Vagina (tissue), 2 donors: ENCODE measurements around the gene SLC5A3. TPM values are rescaled to one million over a fixed set of nuclear protein-coding genes. Genes with fewer than 3 reads are reported as not detected.

Experiments
- DNase-seq, 2 donors: peaks; one replicate each; pipeline ENCODE4 v3.0.0-alpha.2; 2017; ENCODE audit errors: extremely low spot score in 2 of 2
- H3K27ac ChIP-seq: fragments of 200-600 bp; sonication (generic); one replicate; pipeline ENCODE4 v1.5.1; 2019
- H3K27me3 ChIP-seq: fragments of 200-600 bp; sonication (generic); one replicate; pipeline ENCODE4 v1.5.1; 2019
- H3K36me3 ChIP-seq, 2 donors: fragments of 200-600 bp; sonication (generic); one replicate each; pipeline ENCODE4 v1.5.1; 2017 to 2019
- H3K4me1 ChIP-seq: fragments of 200-600 bp; sonication (generic); one replicate; pipeline ENCODE4 v1.5.1; 2019
- H3K4me3 ChIP-seq, 2 donors: fragments of 200-600 bp; sonication (generic); 1 replicate in 1 of 2; 2 replicates in 1 of 2; pipeline ENCODE4 v1.5.1; 2016 to 2019
- H3K9me3 ChIP-seq: fragments of 200-600 bp; sonication (generic); one replicate; pipeline ENCODE4 v1.5.1; 2019
- CTCF ChIP-seq, 3 experiments: fragments of 450-650 bp in 2 of 3; fragments of 200-600 bp in 1 of 3; sonication (generic) in 1 of 3; IDR thresholded peaks; one replicate each; pipeline ENCODE4 v1.5.1; 2017 to 2019; ENCODE audit warnings: antibody characterized with exemption in 3 of 3, mild to moderate bottlenecking in 2 of 3, moderate library complexity in 2 of 3
- POLR2A ChIP-seq, 2 donors: fragments of 450-650 bp; IDR thresholded peaks; one replicate each; pipeline ENCODE4 v1.6.1; 2017; ENCODE audit warnings: antibody characterized with exemption in 2 of 2, mild to moderate bottlenecking in 2 of 2, moderate library complexity in 2 of 2
- POLR2AphosphoS5 ChIP-seq, 2 donors: sonication (generic); formaldehyde crosslinking; IDR thresholded peaks; one replicate each; pipeline ENCODE4 v1.9.0; 2017; ENCODE audit warnings: antibody characterized with exemption in 2 of 2, mild to moderate bottlenecking in 2 of 2, low read depth in 1 of 2; ENCODE audit not compliant: insufficient read depth in 1 of 2
- intact Hi-C: fragments of 100-400 bp; cut with DNase I; formaldehyde crosslinking; loops from one replicate; pipeline ENCODE4 v1.15.1; 2023
- total RNA-seq: library from RNA; depleted of rRNA; stranded (reverse); fragments of >200 nt; gene quantifications from one replicate; pipeline ENCODE4 v1.2.3, GENCODE V29; 2016

SLC5A3 gene
- total RNA-seq, 1 donor from 2014 or later = 17.9 TPM

GRCh38 chr21:34107606-34108005 is 34.2 kb downstream of the SLC5A3 start:
- H3K27ac ChIP-seq = no peak overlapping the region
- no peak for TF ChIP-seq CTCF (IDR thresholded peaks at IDR 0.05)
- no peak for TF ChIP-seq POLR2AphosphoS5 (IDR thresholded peaks at IDR 0.05; ENCODE audit: insufficient read depth in 1 of 2, low read depth in 1 of 2)
- no peak for TF ChIP-seq POLR2A (IDR thresholded peaks at IDR 0.05)
- H3K27me3 ChIP-seq = no peaks in the 10 kb centered on the region
- H3K4me1 ChIP-seq = no peaks in the 10 kb centered on the region
- intact Hi-C loops = no loop called here
- DNase-seq = no peak
- no peaks in the 10 kb centered on the region for H3K36me3 ChIP-seq
- H3K9me3 ChIP-seq = no peaks in the 10 kb centered on the region
- H3K4me3 ChIP-seq = no peak overlapping the region

DNA sequence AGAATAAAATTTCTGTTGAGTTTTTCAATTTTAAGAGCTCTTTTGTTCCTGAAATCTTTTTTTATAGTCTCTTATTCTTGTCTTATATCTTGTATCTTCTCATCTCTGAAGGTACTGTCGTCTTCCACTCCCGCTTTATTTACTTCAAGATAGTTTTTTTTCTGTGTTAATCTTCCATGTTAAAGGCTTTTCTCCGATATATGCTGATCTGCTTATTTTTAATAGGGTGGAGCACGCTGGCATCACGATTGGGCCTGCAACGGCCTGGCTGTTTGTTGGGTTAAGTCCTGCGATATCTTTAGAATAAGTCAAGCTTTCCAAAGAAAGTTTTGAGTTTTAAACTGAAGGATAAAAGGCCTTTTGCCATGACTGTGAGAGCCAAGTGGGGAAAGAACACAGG is 35.7 kb downstream of the SLC5A3 start:
- H3K27me3 ChIP-seq = no peaks in the 10 kb centered on the region
- H3K4me3 ChIP-seq = no peak overlapping the region
- no peaks in the 10 kb centered on the region for H3K9me3 ChIP-seq
- no peaks in the 10 kb centered on the region for H3K36me3 ChIP-seq
- H3K27ac ChIP-seq = no peak overlapping the region
- H3K4me1 ChIP-seq = peaks cover 6% of the 10 kb centered on the region
- no peak for DNase-seq
- intact Hi-C loops = no loop called here
- TF ChIP-seq CTCF (IDR thresholded peaks at IDR 0.05) (no peak), POLR2AphosphoS5 (IDR thresholded peaks at IDR 0.05; ENCODE audit: insufficient read depth in 1 of 2, low read depth in 1 of 2) (no peak), POLR2A (IDR thresholded peaks at IDR 0.05) (no peak)

DNA sequence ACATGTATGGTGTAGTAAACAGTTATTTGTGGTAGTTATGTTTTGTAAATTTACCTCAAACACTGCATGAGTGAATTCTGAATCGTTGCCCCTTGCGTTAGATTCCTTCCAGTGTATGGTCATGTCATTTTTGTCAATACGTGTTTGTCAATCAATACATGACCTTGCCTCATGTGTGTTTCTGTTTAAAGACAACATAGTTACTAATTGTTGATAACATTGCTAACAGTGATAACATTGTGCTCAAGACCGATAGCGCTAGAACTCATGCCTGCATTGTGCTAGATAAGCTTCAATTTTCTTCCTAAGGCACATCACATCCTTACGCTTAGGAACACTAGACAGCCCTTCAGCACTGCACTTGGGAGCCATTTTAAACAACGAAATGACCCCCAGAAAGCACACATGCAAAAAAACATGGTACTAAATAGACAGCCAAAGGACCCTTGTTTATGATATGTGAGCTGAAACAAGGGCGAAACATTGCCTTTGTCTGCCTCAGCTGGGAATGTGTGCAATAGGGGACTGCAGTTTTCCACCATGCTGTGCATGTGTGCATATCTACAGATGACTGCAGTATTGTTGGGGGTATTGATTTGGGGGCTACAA is 37.3 kb downstream of the SLC5A3 start:
- Histone ChIP-seq H3K9me3 (no peaks in the 10 kb centered on the region), H3K36me3 (no peaks in the 10 kb centered on the region), H3K4me3 (no peak overlapping the region), H3K27ac (no peak overlapping the region), H3K27me3 (no peaks in the 10 kb centered on the region), H3K4me1 (peaks cover 7% of the 10 kb centered on the region)
- DNase-seq = no peak
- intact Hi-C loops = no loop called here
- TF ChIP-seq POLR2A (IDR thresholded peaks at IDR 0.05) = no peak
- no peak for TF ChIP-seq CTCF (IDR thresholded peaks at IDR 0.05)
- TF ChIP-seq POLR2AphosphoS5 (IDR thresholded peaks at IDR 0.05; ENCODE audit: insufficient read depth in 1 of 2, low read depth in 1 of 2) = no peak

- no peak for DNase-seq
- no peaks in the 10 kb centered on the region for H3K36me3 ChIP-seq
- intact Hi-C loops = no loop called here
- no peak overlapping the region for H3K27ac ChIP-seq
- no peak overlapping the region for H3K4me3 ChIP-seq
- H3K4me1 ChIP-seq = peaks cover 7% of the 10 kb centered on the region
- no peaks in the 10 kb centered on the region for H3K27me3 ChIP-seq
- TF ChIP-seq POLR2A (IDR thresholded peaks at IDR 0.05) (no peak), CTCF (IDR thresholded peaks at IDR 0.05) (no peak), POLR2AphosphoS5 (IDR thresholded peaks at IDR 0.05; ENCODE audit: insufficient read depth in 1 of 2, low read depth in 1 of 2) (no peak)
- no peaks in the 10 kb centered on the region for H3K9me3 ChIP-seq
Measured at GRCh38 chr21:34112316-34113033, 39.1 kb downstream of the SLC5A3 start.

- no peak overlapping the region for H3K4me3 ChIP-seq
Measured at GRCh38 chr21:34113842-34114241, 40.5 kb downstream of the SLC5A3 start.

More at GRCh38 chr21:34113842-34114241, 40.5 kb downstream of the SLC5A3 start:
- intact Hi-C loops = no loop called here
- no peak overlapping the region for H3K27ac ChIP-seq
- peaks cover 7% of the 10 kb centered on the region for H3K4me1 ChIP-seq
- H3K36me3 ChIP-seq = no peaks in the 10 kb centered on the region
- DNase-seq = no peak
- TF ChIP-seq POLR2A (IDR thresholded peaks at IDR 0.05) = no peak
- no peak for TF ChIP-seq POLR2AphosphoS5 (IDR thresholded peaks at IDR 0.05; ENCODE audit: insufficient read depth in 1 of 2, low read depth in 1 of 2)
- no peak for TF ChIP-seq CTCF (IDR thresholded peaks at IDR 0.05)
- H3K9me3 ChIP-seq = no peaks in the 10 kb centered on the region
- no peaks in the 10 kb centered on the region for H3K27me3 ChIP-seq
